GM15510 (cell line): ENCODE results near the gene MLX.

ENCODE experiments used
- POLR2A ChIP-seq: IDR thresholded peaks from 3 replicates; pipeline ENCODE4 v1.6.1; 2011; ENCODE audit warnings: borderline replicate concordance; ENCODE audit not compliant: insufficient read length; ENCODE audit errors: extremely low read depth

MLX gene, protein sequence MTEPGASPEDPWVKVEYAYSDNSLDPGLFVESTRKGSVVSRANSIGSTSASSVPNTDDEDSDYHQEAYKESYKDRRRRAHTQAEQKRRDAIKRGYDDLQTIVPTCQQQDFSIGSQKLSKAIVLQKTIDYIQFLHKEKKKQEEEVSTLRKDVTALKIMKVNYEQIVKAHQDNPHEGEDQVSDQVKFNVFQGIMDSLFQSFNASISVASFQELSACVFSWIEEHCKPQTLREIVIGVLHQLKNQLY

GRCh38 chr17:42566883-42567573, at the start of gene MLX:
Gene MLX, plus strand, starts transcription at chr17:42567100. Its CDS starts 25 bp downstream, at chr17:42567125.
- TF ChIP-seq POLR2A = peak; percentile 74

DNA sequence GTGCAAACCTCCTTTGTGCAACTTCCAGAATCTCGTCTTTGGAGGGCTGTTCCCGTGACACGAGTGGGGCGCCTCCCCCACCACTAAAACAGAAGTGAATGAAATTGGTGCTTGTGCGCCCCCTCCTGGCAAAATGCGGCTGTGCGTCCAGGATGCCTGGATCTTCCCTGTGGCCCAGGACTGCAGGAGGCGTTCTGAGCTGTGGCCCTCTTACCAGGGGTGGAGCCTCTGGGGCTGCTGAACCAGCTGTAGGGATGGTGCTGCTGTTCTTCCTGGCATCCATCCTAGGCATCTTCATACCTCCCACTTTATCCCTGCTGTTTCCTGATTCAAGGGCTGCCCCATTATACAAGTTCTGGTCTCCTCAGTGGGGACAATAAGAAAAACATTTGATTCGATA, 49.4 kb upstream of the MLX start:
- no peak for TF ChIP-seq POLR2A

DNA sequence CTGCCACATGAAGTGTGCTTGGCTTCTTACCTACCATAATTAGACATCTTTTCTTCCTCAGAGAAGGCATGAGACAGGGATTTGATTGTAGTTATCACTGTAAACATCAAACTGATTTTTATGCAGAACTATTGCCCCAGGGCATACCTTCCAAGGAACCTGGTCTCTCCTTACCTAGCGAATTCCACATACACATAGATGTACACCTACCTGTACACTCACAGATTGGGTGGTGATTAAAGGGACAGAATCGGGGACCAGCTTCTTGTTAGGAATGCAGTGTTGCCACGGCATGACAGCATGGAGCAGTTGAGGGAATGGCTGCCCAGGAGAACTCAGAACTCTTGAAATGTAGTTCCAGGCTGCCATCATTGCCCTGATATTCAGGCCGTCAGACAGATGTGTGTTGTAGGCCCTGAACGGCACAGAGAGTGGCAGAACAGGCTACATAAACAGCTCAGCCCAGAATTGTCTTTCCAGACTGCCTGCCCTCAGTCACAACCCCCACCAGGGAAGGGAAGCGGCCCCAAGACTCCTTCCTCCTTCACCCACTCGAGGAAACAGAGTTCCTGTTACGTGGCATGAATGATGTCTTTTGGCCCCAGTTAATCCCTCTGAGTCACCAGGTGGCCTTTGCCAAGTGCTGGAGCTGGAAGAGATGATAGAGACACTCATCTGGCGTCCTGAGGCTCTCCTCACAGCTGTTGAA, 48.7 kb upstream of the MLX start:
- TF ChIP-seq POLR2A = no peak

DNA sequence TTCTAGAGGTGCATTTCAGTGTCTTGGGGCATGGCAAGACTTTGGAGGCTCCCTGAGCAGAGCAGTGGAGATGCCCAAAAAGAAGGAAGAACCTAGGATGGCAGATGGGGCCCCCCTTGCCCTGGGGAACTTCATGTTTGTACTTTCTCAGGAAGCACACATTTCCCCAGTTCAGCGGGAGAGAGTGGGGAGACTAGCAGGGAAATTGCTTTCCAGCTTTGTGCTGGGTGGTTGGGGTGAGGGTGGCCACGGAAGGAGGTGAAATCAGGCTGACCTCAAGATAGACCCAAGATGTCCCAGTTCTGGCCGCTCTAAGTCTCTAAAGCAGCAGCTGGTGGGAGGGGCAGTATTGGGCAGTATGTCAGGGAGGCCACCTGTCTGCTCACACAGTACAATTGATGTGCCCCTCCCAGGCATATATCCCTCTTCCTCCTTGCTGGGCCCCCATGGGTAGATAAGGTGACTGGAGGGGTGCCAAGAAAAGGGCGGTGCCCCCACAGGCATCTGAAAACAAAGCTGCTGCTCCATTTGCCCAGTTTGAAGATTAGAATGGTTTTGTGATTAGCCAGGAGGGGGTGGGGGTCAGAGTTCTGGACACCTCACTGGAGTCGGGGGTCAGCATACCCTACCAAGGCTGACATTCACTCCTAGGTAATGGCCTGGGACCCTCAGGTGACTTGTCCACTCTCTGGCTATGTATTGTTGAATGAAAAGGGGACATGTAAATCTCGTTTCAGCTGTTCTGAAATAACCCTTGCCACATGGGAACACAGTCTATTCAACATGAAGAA, 48.0 kb upstream of the MLX start:
- no peak for TF ChIP-seq POLR2A

GRCh38 chr17:42519546-42520491, 47.1 kb upstream of the MLX start:
- no peak for TF ChIP-seq POLR2A

DNA sequence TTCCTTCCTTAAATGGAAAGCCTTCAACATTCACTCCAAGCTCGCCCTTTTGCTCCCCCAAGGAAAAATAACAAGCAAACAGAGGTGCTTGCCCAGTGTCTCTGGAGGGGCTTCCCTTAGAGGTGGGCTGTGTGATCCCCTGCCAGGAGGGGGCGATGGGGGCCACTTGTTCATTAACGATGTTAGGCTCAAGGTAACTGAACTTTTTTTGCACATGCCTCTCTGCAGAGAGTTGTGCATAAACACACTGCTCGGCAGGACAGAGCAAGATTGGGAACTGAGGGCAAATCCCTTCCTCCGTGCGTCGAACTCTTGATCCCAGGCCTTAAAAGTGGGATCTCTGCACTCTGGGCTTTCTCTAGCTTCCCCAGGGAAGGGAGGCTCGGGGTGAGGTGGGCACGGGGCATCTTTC, 46.4 kb upstream of the MLX start:
- TF ChIP-seq POLR2A = no peak

DNA sequence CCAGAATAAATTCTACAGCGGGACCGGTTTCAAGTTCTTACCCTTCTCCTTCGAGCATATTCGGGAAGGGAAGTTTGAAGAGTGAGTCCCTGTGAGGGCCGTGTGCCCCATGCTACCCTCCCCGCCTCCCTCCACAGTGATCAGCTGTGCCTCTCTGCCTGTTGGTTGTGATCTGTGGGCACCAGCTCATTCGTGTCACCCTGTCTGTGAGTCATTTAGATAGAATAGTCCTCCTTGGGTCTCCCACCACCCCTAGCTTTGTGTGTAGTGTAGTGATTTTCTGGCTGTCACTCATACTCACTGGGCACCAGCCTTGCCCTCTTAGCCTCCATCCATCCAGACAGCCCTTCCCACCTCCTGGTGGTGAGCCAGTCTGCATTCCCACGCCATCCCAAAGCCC, 45.9 kb upstream of the MLX start:
- TF ChIP-seq POLR2A = no peak

GRCh38 chr17:42521666-42522262, 45.1 kb upstream of the MLX start:
- TF ChIP-seq POLR2A = no peak

DNA sequence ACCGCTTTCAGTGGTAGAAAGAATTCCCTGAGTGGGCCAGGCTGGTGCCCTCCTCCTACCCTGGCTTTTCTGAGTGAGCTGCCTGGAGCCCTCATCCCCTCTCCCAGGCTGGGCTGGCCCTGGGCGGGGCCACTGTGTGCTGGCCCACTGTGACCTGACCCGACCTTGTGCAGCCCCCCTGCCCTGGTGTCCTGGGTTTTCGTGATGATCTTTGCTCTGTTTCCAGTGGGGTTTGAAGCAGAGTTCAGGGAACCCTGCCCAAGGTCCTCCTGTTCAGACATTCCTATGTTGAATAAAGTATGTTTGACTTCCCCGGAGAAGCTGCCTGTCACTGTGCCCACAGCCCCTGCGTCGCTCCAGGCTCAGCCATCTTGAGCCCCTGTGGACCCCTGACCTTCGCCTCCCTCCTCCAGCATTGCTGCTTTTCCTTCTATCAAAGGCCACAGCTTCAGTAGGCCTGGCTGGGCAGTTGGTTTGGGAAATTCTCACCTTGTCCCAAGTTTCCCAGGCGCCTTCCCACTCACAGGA, 44.6 kb upstream of the MLX start:
- no peak for TF ChIP-seq POLR2A

DNA sequence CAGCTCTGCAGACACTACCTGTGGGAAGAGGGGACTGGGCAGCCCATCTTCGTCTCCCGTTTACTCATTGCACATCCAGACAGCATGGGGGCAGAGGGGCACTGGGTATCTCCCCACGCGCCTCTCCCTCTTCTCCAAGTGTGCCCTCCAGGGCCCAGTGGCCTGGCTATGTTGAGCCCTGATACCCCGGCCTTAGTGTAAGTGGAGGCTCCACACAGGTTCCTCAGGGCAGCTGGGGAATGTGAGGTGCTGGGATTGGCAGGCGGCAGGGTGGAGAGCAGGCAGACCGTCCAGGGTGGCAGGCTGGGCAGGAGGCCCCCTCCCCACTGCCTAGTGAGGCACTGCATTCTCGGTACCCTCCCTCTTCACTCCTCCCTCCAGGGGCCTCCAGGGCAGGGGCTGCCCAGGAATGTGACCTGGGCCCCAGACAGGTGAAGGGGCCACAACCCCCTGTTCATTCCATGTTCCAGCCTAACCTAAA, 44.1 kb upstream of the MLX start:
- TF ChIP-seq POLR2A = no peak

DNA sequence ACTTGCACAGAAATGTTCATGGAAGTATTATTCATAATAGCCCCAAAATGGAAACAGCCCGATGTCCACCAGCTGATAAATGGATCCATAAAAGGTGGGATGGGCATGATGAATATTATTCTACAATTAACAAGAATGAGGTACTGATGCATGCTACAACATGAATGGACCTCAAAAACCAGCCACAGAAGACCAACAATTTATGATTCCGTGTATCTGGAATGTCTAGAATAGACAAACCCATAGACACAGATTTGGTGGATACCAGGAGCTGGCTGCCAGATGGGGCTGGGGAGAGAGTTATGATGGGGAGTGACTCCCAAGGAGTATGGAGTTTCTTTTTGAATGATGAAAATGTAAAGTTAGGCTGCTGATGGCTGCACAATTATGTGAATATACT, 41.7 kb upstream of the MLX start:
- no peak for TF ChIP-seq POLR2A

GRCh38 chr17:42526031-42526444, 40.9 kb upstream of the MLX start:
- TF ChIP-seq POLR2A = no peak

- TF ChIP-seq POLR2A = no peak
These were observed 39.0 kb upstream of the MLX start for GRCh38 chr17:42527932-42528331.
